Esophagus muscularis mucosa (tissue), 3 donors: ENCODE measurements around the gene FRMD1.

ENCODE experiments used
- CTCF ChIP-seq, 3 experiments: fragments of 200-600 bp in 2 of 3; fragments of 450-650 bp in 1 of 3; sonication (generic) in 2 of 3; IDR thresholded peaks; one replicate each; pipeline ENCODE4 v1.5.1; 2017 to 2019; ENCODE audit warnings: antibody characterized with exemption in 3 of 3, mild to moderate bottlenecking in 2 of 3, moderate library complexity in 1 of 3
- POLR2A ChIP-seq: fragments of 450-650 bp; IDR thresholded peaks from one replicate; pipeline ENCODE4 v1.6.1; 2017; ENCODE audit warnings: antibody characterized with exemption, moderate library complexity, mild to moderate bottlenecking, low read depth

- TF ChIP-seq POLR2A (no peak), CTCF (IDR thresholded peaks at IDR 0.05) (no peak)
These were observed 61.4 kb downstream of the FRMD1 start for GRCh38 chr6:168017629-168018028.
